ENCODE measurements around the gene IFNLR1.

DNA sequence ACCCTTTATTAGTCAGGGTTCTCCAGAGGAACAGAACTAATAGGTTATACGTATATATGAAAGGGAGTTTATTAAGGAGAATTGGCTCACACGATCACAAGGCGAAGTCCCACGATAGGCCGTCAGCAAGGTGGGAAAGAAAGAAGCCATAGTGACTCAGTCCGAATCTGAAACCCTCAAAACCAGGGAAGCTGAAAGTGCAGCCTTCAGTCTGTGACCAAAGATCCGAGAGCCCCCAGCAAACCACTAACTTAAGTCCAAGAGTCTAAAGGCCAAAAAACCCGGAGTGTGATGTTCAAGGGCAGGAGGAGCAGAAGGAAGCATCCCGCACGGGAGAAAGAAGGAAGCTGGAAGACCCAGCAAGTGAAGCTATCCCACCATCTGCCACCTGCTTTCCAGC, 9.9 kb downstream of the IFNLR1 start:
- TF ChIP-seq, protein P1, sequence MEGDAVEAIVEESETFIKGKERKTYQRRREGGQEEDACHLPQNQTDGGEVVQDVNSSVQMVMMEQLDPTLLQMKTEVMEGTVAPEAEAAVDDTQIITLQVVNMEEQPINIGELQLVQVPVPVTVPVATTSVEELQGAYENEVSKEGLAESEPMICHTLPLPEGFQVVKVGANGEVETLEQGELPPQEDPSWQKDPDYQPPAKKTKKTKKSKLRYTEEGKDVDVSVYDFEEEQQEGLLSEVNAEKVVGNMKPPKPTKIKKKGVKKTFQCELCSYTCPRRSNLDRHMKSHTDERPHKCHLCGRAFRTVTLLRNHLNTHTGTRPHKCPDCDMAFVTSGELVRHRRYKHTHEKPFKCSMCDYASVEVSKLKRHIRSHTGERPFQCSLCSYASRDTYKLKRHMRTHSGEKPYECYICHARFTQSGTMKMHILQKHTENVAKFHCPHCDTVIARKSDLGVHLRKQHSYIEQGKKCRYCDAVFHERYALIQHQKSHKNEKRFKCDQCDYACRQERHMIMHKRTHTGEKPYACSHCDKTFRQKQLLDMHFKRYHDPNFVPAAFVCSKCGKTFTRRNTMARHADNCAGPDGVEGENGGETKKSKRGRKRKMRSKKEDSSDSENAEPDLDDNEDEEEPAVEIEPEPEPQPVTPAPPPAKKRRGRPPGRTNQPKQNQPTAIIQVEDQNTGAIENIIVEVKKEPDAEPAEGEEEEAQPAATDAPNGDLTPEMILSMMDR (IDR thresholded peaks at IDR 0.05): no peak
- no peak for TF ChIP-seq POLR2A (IDR thresholded peaks at IDR 0.05)
